Thoracic aorta (tissue), 2 donors: Measurements from ENCODE around the gene PSTPIP1. TPM values are rescaled to one million over a fixed set of nuclear protein-coding genes. Genes with fewer than 3 reads are reported as not detected.

Experiments used
- ATAC-seq: fragments of 150-250 bp; one replicate; pipeline ENCODE4 v1.8.0; 2017; ENCODE audit warnings: low read depth; ENCODE audit not compliant: insufficient number of reproducible peaks, low FRiP score
- DNase-seq: peaks from one replicate; pipeline ENCODE4 v3.0.0-alpha.2; 2020; ENCODE audit warnings: low spot score
- H3K27ac ChIP-seq, 2 donors: fragments of 200-600 bp; sonication (generic); 1 replicate in 1 of 2; 2 replicates in 1 of 2; pipeline ENCODE4 v1.5.1; 2016; ENCODE audit warnings: mild to moderate bottlenecking in 2 of 2, moderate library complexity in 2 of 2
- H3K27me3 ChIP-seq: fragments of 200-600 bp; sonication (generic); replicated peaks from 2 replicates; pipeline ENCODE4 v1.6.0; 2016; ENCODE audit warnings: mild to moderate bottlenecking; ENCODE audit not compliant: insufficient read depth
- H3K36me3 ChIP-seq: fragments of 200-600 bp; sonication (generic); one replicate; pipeline ENCODE4 v1.5.1; 2016
- H3K4me1 ChIP-seq, 2 donors: fragments of 200-600 bp; sonication (generic); 1 replicate in 1 of 2; 2 replicates in 1 of 2; pipeline versions ENCODE4 v1.5.1 to v1.6.0; 2016; ENCODE audit warnings: low read depth in 2 of 2, mild to moderate bottlenecking in 1 of 2; ENCODE audit not compliant: control insufficient read depth in 1 of 2
- H3K4me3 ChIP-seq: fragments of 200-600 bp; sonication (generic); 2 replicates; pipeline ENCODE4 v1.5.1; 2016; ENCODE audit warnings: mild to moderate bottlenecking
- H3K9me3 ChIP-seq: fragments of 200-600 bp; sonication (generic); 2 replicates; pipeline ENCODE4 v1.5.1; 2016
- CTCF ChIP-seq: fragments of 200-600 bp; sonication (generic); IDR thresholded peaks from one replicate; pipeline ENCODE4 v1.5.1; 2019; ENCODE audit warnings: antibody characterized with exemption
- total RNA-seq, 2 donors: library from RNA; depleted of rRNA; stranded (reverse); fragments of >200 nt; gene quantifications; one replicate each; pipeline versions ENCODE4 v1.1.0 to v1.2.3, GENCODE V29; 2016

The PSTPIP1 gene
- total RNA-seq, 2 donors from 2014 or later, result 24.5 to 24.8 TPM

- Histone ChIP-seq H3K36me3 (no peaks in the 10 kb centered on the region), H3K27ac (no peak overlapping the region), H3K4me1 (peaks cover 1 to 14% of the 10 kb centered on the region in 2 donors), H3K4me3 (no peak overlapping the region), H3K9me3 (no peaks in the 10 kb centered on the region), H3K27me3 (no peaks in the 10 kb centered on the region)
- ATAC-seq (no peak), DNase-seq (no peak)
- TF ChIP-seq CTCF, result no peak
Observed at GRCh38 chr15:77010312-77010686, 15.4 kb downstream of the PSTPIP1 start.

DNA sequence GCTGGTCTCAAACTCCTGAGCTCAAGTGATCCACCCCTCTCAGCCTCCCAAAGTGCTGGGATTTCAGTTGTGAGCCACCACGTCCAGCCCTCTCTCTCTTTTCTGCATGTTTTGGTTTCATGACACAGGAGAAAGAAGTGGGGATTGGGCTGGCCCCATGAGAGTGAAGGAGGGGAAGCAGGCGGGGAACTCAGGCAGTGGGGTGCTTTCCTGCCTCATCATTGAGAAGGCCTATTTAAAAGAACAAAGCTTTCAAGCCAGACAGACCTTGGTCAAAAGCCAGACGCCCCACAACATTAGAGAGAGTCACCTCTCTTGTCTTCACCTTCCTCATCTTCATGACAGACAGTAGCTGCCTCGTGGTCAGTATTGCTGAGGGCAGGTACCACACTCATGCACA lies 15.9 kb downstream of the PSTPIP1 start:
- Histone ChIP-seq H3K27ac (no peak overlapping the region), H3K4me3 (no peak overlapping the region), H3K9me3 (no peaks in the 10 kb centered on the region), H3K27me3 (no peaks in the 10 kb centered on the region), H3K4me1 (peaks cover 6 to 19% of the 10 kb centered on the region in 2 donors), H3K36me3 (no peaks in the 10 kb centered on the region)
- no peak for ATAC-seq
- no peak for TF ChIP-seq CTCF
- no peak for DNase-seq

- Histone ChIP-seq H3K4me3 (no peak overlapping the region), H3K27me3 (no peaks in the 10 kb centered on the region), H3K4me1 (peaks cover 6 to 21% of the 10 kb centered on the region in 2 donors), H3K9me3 (no peaks in the 10 kb centered on the region), H3K36me3 (no peaks in the 10 kb centered on the region), H3K27ac (no peak overlapping the region)
- ATAC-seq, result no peak
- no peak for TF ChIP-seq CTCF
- DNase-seq, result no peak
Observed at GRCh38 chr15:77012117-77012712, 17.3 kb downstream of the PSTPIP1 start.

DNA sequence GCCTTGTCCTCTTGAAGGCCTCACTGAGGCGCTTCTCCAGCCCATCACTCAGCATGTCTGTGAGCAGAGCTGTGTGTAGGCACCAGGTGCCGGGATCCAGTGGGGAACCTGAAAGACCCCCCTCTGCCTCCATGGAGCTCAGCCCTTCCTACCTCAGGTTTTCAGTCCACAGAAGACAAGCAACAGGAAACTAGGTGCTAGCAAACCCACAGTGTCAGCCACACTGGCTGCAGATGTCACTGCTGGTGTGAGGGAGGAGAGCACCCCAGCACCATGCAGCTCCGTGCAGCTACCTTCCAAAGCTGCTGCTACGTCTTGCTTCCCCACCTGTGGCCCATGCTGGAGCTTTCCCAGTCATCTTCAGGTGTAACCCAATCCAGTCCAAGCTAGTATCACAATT lies 17.9 kb downstream of the PSTPIP1 start:
- DNase-seq (no peak), ATAC-seq (no peak)
- Histone ChIP-seq H3K27me3 (no peaks in the 10 kb centered on the region), H3K4me3 (no peak overlapping the region), H3K27ac (no peak overlapping the region), H3K9me3 (no peaks in the 10 kb centered on the region), H3K4me1 (peaks cover 6 to 21% of the 10 kb centered on the region in 2 donors), H3K36me3 (no peaks in the 10 kb centered on the region)
- no peak for TF ChIP-seq CTCF

- no peak overlapping the region for H3K27ac ChIP-seq
- TF ChIP-seq CTCF, result no peak
- H3K4me1 ChIP-seq, result peaks cover 6 to 21% of the 10 kb centered on the region in 2 donors
- ATAC-seq, result no peak
- DNase-seq, result no peak
- H3K27me3 ChIP-seq, result no peaks in the 10 kb centered on the region
- H3K36me3 ChIP-seq, result no peaks in the 10 kb centered on the region
- H3K4me3 ChIP-seq, result no peak overlapping the region
- no peaks in the 10 kb centered on the region for H3K9me3 ChIP-seq
Observed at GRCh38 chr15:77013776-77014131, 18.8 kb downstream of the PSTPIP1 start.
